Skeletal muscle satellite cell (primary cell): ENCODE results near the gene BMF.

Experiments used
- H3K27me3 ChIP-seq: 2 replicates; pipeline ENCODE4 v1.7.0; 2013; ENCODE audit warnings: low read length; ENCODE audit not compliant: control insufficient read depth, insufficient read depth
- H3K36me3 ChIP-seq: 2 replicates; pipeline ENCODE4 v1.7.0; 2013; ENCODE audit warnings: mild to moderate bottlenecking, control low read depth, low read length; ENCODE audit not compliant: insufficient read depth
- H3K4me1 ChIP-seq: 2 replicates; pipeline ENCODE4 v1.7.0; 2013; ENCODE audit warnings: low read length; ENCODE audit not compliant: control insufficient read depth, insufficient read depth
- H3K4me2 ChIP-seq: 2 replicates; pipeline ENCODE4 v1.7.0; 2013; ENCODE audit warnings: mild to moderate bottlenecking, low read length
- H3K4me3 ChIP-seq: 2 replicates; pipeline ENCODE4 v1.7.0; 2013; ENCODE audit warnings: low read length
- H3K9ac ChIP-seq: 2 replicates; pipeline ENCODE4 v1.7.0; 2013; ENCODE audit warnings: mild to moderate bottlenecking, low read depth, low read length, moderate library complexity
- H3K9me3 ChIP-seq: replicated peaks from 2 replicates; pipeline ENCODE4 v1.7.0; 2013; ENCODE audit warnings: mild to moderate bottlenecking, control low read depth, low read length

The BMF gene

DNA sequence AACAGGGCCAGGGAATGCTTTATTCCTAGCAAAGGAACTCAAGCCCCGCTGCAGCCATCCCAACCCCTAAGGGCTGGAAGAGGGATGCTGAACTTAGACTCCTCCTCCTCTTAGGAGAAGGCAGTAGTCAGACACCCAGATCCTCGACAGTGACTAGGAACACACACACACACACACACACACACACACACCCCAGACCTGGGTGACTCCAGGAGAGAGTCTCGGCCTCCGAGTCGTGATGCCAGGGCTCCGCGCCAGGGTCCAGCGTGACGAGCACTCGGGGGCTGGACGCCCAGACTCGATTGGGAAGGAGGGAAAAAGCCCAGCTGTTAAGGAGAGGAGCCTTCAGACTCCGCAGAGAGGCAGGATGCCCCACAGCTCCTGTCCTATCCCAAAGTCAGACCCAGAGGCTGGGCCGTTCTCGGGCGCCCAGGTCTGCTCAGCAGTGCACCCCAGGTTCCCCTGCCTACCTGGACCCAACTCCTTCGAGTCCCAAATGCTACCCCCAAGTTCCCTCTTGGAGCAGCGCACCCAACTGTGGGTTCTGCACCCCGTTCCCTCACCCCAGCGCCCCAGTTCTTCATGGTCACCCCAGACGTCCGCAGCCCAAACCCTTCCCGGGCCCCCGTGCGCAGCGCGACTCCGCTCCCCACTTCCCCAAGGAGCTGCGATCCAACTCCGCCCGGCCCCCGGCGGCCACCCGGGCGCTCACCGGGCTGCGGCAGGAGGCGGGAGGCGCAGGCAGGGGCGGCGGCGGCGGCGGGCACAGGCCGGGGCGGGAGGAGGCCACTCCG, 421 bp downstream of the BMF start:
- H3K9ac ChIP-seq: peak overlapping the region; percentile 75
- peak overlapping the region; percentile 77 for H3K4me3 ChIP-seq
- H3K4me1 ChIP-seq: peaks cover 48% of the 10 kb centered on the region
- no peaks in the 10 kb centered on the region for H3K36me3 ChIP-seq
- H3K27me3 ChIP-seq: peaks cover 26% of the 10 kb centered on the region
- no peaks in the 10 kb centered on the region for H3K9me3 ChIP-seq
- peak overlapping the region; percentile 95 for H3K4me2 ChIP-seq

- Histone ChIP-seq H3K4me3 (no peak overlapping the region), H3K9me3 (no peaks in the 10 kb centered on the region), H3K27me3 (peaks cover 8% of the 10 kb centered on the region), H3K4me1 (peaks cover 62% of the 10 kb centered on the region), H3K4me2 (peak overlapping the region; percentile 26), H3K36me3 (no peaks in the 10 kb centered on the region), H3K9ac (no peak overlapping the region)
Measured at GRCh38 chr15:40106203-40107161, 2.2 kb downstream of the BMF start.

DNA sequence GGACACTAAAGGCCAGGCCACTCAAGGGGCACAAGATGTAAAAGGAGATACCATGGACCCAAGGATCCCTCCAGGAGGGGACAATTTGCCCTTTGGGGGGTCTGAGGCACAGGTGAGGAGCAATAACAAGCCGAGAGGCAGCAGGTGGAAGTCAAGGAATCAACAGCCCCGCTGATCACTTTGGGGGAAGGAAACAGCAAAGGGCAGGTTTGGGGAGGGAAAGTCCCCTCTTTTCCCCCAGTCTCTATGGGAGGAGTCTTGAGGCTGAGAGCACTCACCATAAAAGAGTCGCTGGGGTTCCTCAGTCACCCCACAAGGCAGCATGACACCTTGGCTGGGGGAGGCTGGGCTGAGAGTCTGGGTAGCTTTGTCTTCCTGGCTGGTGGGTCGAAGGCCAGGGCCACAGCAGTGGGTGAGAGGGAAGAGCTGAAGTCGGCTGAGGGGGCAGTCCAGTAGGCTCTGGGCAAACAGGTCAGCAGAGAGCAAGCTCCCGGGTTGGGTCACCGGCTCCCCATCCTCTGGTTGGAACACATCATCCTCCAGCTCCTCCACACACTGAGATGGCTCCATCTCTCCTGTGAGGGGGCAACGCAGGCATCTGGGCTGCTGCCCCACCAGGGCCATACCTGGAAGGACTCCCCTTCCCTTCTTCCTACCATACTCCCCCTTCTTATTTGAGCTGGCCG, 3.0 kb downstream of the BMF start:
- no peak overlapping the region for H3K4me3 ChIP-seq
- peaks cover 68% of the 10 kb centered on the region for H3K4me1 ChIP-seq
- no peaks in the 10 kb centered on the region for H3K36me3 ChIP-seq
- H3K9me3 ChIP-seq: no peaks in the 10 kb centered on the region
- H3K4me2 ChIP-seq: peak overlapping the region; percentile 64
- peaks cover 1% of the 10 kb centered on the region for H3K27me3 ChIP-seq
- H3K9ac ChIP-seq: no peak overlapping the region

DNA sequence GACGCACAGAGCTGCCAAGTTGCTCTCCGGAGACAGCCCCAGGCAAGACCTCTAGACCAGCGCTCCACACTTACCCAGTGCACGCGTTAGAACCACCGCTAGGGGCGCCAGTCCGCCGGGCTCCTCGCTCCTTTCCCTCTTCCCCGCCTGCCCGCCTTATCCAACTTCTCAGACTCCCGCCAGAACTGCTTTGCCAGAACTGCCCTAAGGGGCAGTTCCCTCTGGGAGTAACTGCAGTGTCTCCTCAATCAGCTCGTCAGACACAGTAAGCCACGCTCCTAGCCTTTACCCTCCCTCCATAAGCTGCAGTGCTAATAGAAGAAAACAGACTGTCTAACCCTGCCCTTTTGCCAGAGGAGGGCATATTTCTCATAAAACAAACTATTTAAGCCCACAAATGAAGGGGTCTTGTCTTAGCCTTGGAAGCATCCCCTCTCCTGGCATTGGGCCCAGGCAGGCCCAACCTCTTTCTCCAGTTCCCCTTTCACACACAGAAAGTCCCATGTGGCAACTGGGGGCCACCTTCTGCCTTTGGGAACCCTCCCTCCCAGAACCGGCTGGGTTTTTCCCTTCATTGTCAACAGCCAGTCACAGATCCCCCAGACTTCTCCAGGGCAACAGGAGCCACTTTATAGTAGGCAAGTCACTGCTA, 3.7 kb downstream of the BMF start:
- H3K27me3 ChIP-seq: no peaks in the 10 kb centered on the region
- H3K9me3 ChIP-seq: no peaks in the 10 kb centered on the region
- no peak overlapping the region for H3K4me3 ChIP-seq
- H3K9ac ChIP-seq: peak overlapping the region; percentile 31
- H3K4me2 ChIP-seq: peak overlapping the region; percentile 64
- peaks cover 74% of the 10 kb centered on the region for H3K4me1 ChIP-seq
- H3K36me3 ChIP-seq: no peaks in the 10 kb centered on the region

GRCh38 chr15:40104296-40104864, 4.3 kb downstream of the BMF start:
- Histone ChIP-seq H3K9me3 (no peaks in the 10 kb centered on the region), H3K4me3 (no peak overlapping the region), H3K36me3 (no peaks in the 10 kb centered on the region), H3K4me2 (peak overlapping the region; percentile 64), H3K9ac (no peak overlapping the region), H3K4me1 (peaks cover 72% of the 10 kb centered on the region), H3K27me3 (no peaks in the 10 kb centered on the region)

DNA sequence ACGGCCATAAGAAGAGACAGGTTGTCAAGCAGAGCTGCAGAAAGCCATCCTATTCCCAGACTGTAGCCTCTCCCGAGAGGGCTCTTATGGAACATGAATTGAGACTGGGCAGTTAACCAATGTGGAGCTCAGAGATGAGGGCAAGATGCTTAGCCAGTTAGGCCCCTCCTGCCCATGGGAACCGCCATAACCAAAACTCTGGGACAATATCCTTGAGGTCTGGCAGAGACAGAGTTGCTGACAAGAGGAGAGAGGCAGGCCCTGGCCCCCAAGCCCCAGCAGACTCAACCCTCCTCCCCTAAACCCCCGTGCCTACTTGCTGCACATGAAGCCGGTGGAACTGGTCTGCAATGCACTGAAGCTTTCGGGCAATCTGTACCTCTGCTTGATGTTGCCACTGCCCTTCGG, 4.8 kb downstream of the BMF start:
- Histone ChIP-seq H3K9me3 (no peaks in the 10 kb centered on the region), H3K27me3 (no peaks in the 10 kb centered on the region), H3K9ac (peak overlapping the region; percentile 1), H3K4me2 (peak overlapping the region; percentile 64), H3K4me3 (no peak overlapping the region), H3K4me1 (peaks cover 74% of the 10 kb centered on the region), H3K36me3 (no peaks in the 10 kb centered on the region)

DNA sequence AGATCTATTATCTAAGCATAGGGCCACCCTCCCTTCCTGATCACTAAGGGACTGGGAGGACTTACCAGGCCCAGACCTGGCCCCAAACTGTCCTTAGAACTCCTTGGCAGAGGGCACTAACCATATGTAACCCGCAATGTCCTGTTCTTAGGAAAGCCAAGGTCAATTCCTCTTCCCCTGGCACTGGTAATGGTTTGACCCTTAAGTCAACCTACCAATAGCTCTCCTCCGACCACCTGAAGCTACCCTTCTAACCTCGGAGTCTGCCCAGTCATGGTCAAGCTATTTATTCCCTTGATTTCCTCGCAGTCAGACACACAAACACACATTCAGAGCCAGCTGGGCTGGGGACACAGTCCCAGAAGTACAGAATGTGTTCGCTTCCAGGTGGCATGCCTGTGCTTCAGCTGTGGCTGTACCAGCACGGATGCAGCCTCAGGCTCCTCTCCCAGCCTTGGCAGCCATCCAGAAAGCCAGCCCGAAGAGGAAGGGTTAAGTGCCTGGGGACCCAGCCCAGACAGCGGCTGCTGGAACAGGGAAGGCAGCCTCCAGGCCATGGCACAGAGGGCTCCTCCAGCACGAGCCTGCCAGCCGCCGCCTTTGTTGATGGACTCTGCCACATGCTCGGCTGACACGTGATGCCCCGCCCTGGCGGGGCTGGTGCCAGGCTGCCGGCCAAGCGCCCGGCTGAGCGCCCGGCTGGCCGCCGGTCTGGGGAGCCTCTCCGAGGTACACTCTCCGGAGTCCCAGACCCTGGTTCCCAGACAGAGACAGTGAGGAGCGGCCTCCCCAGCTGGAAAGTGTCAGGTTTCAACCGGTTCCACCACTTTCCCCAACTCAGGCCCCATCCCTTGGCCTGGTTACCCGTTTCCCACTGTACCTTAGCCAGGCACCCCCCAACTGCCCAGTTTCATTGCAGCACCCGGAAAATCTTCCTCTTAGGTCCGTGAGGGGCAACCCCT, 5.5 kb downstream of the BMF start:
- H3K9me3 ChIP-seq: no peaks in the 10 kb centered on the region
- peaks cover 79% of the 10 kb centered on the region for H3K4me1 ChIP-seq
- H3K9ac ChIP-seq: peak overlapping the region; percentile 1
- H3K27me3 ChIP-seq: no peaks in the 10 kb centered on the region
- H3K4me3 ChIP-seq: peak overlapping the region; percentile 26
- no peaks in the 10 kb centered on the region for H3K36me3 ChIP-seq
- H3K4me2 ChIP-seq: peak overlapping the region; percentile 60

DNA sequence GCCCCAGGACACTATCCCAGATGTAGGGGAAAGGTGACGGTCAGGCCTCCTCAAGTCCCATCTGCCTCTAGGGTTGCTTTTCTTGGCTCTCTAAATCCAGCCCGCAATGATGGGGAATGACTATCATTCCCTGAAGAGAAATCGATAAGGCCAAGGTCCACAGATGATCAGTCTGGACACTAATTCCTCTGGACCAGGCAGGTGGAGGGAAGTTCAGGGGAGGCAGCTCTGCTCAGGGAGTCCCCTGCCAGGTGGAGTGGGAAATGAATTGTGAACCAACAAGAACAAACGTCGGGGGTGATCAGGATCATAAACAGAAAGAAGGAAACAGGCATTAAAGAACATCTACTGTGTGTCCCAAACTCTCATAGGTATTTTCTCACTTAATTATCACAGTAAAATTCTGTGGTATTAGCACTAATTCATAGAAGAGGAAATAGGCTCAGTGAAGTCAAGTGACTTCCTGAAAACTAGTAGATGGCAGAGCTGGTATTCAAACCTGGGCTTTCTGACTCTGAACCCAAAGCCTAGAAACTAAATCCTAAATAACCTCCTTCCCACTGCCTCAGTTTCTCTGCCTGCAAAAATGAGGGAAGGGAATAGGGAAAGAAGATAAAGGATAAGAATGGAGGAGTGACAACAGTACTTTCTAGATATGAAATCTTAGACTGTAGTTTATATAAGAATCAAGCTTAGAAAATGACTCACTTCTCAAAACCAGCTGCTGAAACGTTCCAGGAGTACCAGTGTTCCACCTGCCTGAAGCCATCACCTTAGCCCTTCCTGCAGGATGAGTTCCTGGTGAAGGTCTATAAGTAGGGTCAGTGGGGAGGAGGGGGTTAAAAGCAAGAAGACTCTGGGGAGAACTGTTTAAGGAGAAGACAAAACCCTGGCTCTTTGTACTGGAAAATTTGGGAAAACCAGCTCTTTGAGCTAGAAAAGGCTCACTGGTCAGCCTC, 7.5 kb downstream of the BMF start:
- peaks cover 67% of the 10 kb centered on the region for H3K4me1 ChIP-seq
- H3K4me2 ChIP-seq: no peak overlapping the region
- no peaks in the 10 kb centered on the region for H3K36me3 ChIP-seq
- no peak overlapping the region for H3K4me3 ChIP-seq
- H3K9me3 ChIP-seq: no peaks in the 10 kb centered on the region
- H3K9ac ChIP-seq: no peak overlapping the region
- no peaks in the 10 kb centered on the region for H3K27me3 ChIP-seq

- Histone ChIP-seq H3K27me3 (no peaks in the 10 kb centered on the region), H3K4me1 (peaks cover 66% of the 10 kb centered on the region), H3K9ac (no peak overlapping the region)
Measured at GRCh38 chr15:40100123-40100946, 8.3 kb downstream of the BMF start.

More at GRCh38 chr15:40100123-40100946, 8.3 kb downstream of the BMF start:
- H3K4me2 ChIP-seq: no peak overlapping the region
- no peaks in the 10 kb centered on the region for H3K36me3 ChIP-seq
- H3K9me3 ChIP-seq: no peaks in the 10 kb centered on the region
- no peak overlapping the region for H3K4me3 ChIP-seq
